Mesangial cell (primary cell): ENCODE measurements around the gene INKA1. TPM values are rescaled to one million over a fixed set of nuclear protein-coding genes. Genes with fewer than 3 reads are reported as not detected.

ENCODE experiments used
- total RNA-seq: library from RNA; depleted of rRNA; stranded (reverse); fragments of >200 nt; gene quantifications from 2 replicates; pipeline ENCODE4 v1.2.3, GENCODE V29; 2015

INKA1 gene
- total RNA-seq = 0.76 and 0.81 TPM in 2 replicates

DNA sequence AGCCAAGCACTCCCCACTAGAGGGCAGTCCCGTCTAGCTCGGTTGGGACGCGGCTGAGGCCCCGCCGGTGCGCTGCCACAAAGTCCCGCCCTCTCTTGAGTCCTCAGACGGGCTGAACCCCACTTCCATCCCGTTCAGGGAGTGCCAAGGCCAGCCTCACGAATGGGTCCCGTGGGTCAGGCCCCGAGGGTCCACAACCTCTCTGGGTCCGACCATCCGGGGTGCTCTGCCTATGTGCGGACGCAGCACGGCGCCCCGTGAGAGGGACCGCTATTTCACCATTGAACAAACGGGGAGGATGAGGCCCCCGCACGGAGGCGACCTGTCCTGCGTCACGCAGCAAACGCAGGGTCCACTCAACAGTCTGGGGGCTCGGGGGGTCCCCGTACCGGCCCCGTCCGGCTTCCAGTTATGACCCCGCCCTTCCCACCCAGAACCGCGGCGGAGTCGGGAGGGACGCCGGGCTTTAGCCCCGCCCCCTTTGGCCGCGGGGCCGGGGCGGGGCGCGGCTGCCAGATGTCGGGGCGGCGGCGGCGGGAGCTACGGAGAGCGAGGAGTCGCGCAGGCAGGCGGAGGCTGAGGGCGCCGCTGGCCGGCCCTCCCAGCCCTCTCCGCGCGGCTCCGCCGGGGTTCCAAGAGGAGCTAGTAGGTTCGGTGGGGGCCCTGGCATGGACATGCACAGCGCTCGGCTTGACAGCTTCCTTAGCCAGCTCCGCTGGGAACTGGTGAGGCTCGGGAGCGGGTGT is at the start of gene INKA1:
Gene INKA1 (plus strand): TSS at position 543 of the 746 bp plus-strand sequence. CDS start 132 bp downstream, at position 675.

GRCh38 chr3:49786357-49787181 is 16.5 kb upstream of the INKA1 start, which contains the start of gene IP6K1:
Gene IP6K1, minus strand, starts transcription at chr3:49786542. Its CDS starts 38,502 bp downstream, at chr3:49748040.

DNA sequence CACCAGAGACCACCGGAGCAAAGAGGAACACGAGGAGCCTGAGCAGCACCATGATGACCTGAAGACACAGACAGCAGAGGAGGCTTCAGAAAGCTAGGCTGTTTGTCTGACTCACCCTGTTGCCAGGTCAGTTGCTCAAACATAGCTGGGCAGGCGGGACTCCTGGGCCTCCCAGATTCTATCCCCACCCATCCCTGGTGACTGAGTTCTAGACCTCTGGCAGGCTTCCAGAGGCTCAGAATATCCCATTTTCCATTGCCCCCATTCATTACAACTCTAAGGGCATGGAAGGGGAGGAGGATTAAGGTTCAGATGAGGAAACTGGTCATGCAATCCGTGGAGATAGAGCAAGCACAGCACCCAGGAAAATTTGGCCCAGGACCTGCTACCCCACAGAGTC is 3.3 kb upstream of the INKA1 start, which contains the start of gene CDHR4:
Gene CDHR4 (minus strand): TSS at position 113 of the 400 bp plus-strand sequence. CDS start 61 bp downstream, at position 52.

GRCh38 chr3:49813497-49814174 is 10.6 kb downstream of the INKA1 start, which contains the start of gene UBA7:
Gene UBA7, minus strand, starts transcription at chr3:49813953. Its CDS starts 166 bp downstream, at chr3:49813787.

Other genes starting within 250 kb of the INKA1 start
- 0.33 and 1.1 TPM in 2 replicates for gene BSN, start 248.8 kb upstream of the INKA1 start, total RNA-seq
- 148 and 154 TPM in 2 replicates for gene APEH, start 128.9 kb upstream of the INKA1 start, total RNA-seq
- 6.0 and 61.0 TPM in 2 replicates for gene MST1, start 113.8 kb upstream of the INKA1 start, total RNA-seq
- 21.0 and 38.0 TPM in 2 replicates for gene RNF123, start 113.7 kb upstream of the INKA1 start, total RNA-seq
- gene AMIGO3, start 83.6 kb upstream of the INKA1 start, total RNA-seq = 0.16 and 1.4 TPM in 2 replicates
- gene GMPPB, start 79.3 kb upstream of the INKA1 start, total RNA-seq = 18.3 and 72.4 TPM in 2 replicates
- 32.9 and 51.1 TPM in 2 replicates for gene IP6K1, start 16.7 kb upstream of the INKA1 start, total RNA-seq
- gene CDHR4, start 3.4 kb upstream of the INKA1 start, total RNA-seq = not detected in 2 replicates
- 7.0 and 22.6 TPM in 2 replicates for gene UBA7, start 10.7 kb downstream of the INKA1 start, total RNA-seq
- gene TRAIP, start 53.3 kb downstream of the INKA1 start, total RNA-seq = 3.4 and 11.9 TPM in 2 replicates
- gene CAMKV, start 66.6 kb downstream of the INKA1 start, total RNA-seq = not detected in 2 replicates
- 0.65 and 2.0 TPM in 2 replicates for gene MST1R, start 100.6 kb downstream of the INKA1 start, total RNA-seq
- 11.5 and 17.9 TPM in 2 replicates for gene MON1A, start 126.5 kb downstream of the INKA1 start, total RNA-seq
- 16.8 and 25.0 TPM in 2 replicates for gene RBM6, start 136.9 kb downstream of the INKA1 start, total RNA-seq